GM23248 (cell line): ENCODE measurements around the gene PMFBP1. TPM values are rescaled to one million over a fixed set of nuclear protein-coding genes. Genes with fewer than 3 reads are reported as not detected.

Experiments used
- DNase-seq: peaks from one replicate; pipeline ENCODE4 v3.0.0-alpha.2; 2015
- H2AFZ ChIP-seq: fragments of 200-600 bp; sonication (generic); 2 replicates; pipeline ENCODE4 v1.6.1; 2016; ENCODE audit warnings: antibody characterized with exemption
- H3F3A ChIP-seq: fragments of 200-600 bp; sonication (generic); 2 replicates; pipeline ENCODE4 v1.6.1; 2016; ENCODE audit warnings: mild to moderate bottlenecking, antibody characterized with exemption, mixed run types; ENCODE audit not compliant: insufficient read depth
- H3K27ac ChIP-seq: fragments of 200-600 bp; sonication (generic); 2 replicates; pipeline ENCODE4 v1.5.1; 2016; ENCODE audit warnings: mild to moderate bottlenecking
- H3K27me3 ChIP-seq: fragments of 200-600 bp; sonication (generic); replicated peaks from 2 replicates; pipeline ENCODE4 v1.6.1; 2016; ENCODE audit warnings: mild to moderate bottlenecking; ENCODE audit not compliant: insufficient read depth
- H3K36me3 ChIP-seq: fragments of 200-600 bp; sonication (generic); 2 replicates; pipeline ENCODE4 v1.6.1; 2016; ENCODE audit warnings: low read depth, mild to moderate bottlenecking
- H3K4me1 ChIP-seq: fragments of 200-600 bp; sonication (generic); 2 replicates; pipeline ENCODE4 v1.6.1; 2016; ENCODE audit warnings: mild to moderate bottlenecking; ENCODE audit not compliant: insufficient read depth
- H3K4me2 ChIP-seq: fragments of 200-600 bp; sonication (generic); one replicate; pipeline ENCODE4 v1.6.1; 2016; ENCODE audit warnings: mild to moderate bottlenecking; ENCODE audit not compliant: unreplicated experiment
- H3K4me3 ChIP-seq: fragments of 200-600 bp; sonication (generic); 2 replicates; pipeline ENCODE4 v1.5.1; 2016; ENCODE audit warnings: mild to moderate bottlenecking
- H3K79me2 ChIP-seq: fragments of 200-600 bp; sonication (generic); 2 replicates; pipeline ENCODE4 v1.6.1; 2016; ENCODE audit warnings: mild to moderate bottlenecking; ENCODE audit not compliant: insufficient read depth
- H3K9ac ChIP-seq: fragments of 200-600 bp; sonication (generic); 2 replicates; pipeline ENCODE4 v1.6.1; 2016; ENCODE audit warnings: mild to moderate bottlenecking
- H3K9me2 ChIP-seq: fragments of 200-600 bp; sonication (generic); 2 replicates; pipeline ENCODE4 v1.6.1; 2016; ENCODE audit warnings: mixed run types, mild to moderate bottlenecking, moderate library complexity; ENCODE audit not compliant: insufficient read depth
- H3K9me3 ChIP-seq: fragments of 200-600 bp; sonication (generic); one replicate; pipeline ENCODE4 v1.6.1; 2017; ENCODE audit warnings: low read depth
- H4K20me1 ChIP-seq: fragments of 200-600 bp; sonication (generic); 2 replicates; pipeline ENCODE4 v1.6.0; 2016; ENCODE audit not compliant: insufficient read depth
- EZH2 ChIP-seq: fragments of 200-600 bp; sonication (generic); IDR thresholded peaks from 2 replicates; pipeline ENCODE4 v1.6.1; 2018; ENCODE audit warnings: antibody characterized with exemption, mild to moderate bottlenecking; ENCODE audit not compliant: insufficient read depth, poor library complexity, severe bottlenecking
- EZH2phosphoT487 ChIP-seq: fragments of 200-600 bp; sonication (generic); IDR thresholded peaks from 2 replicates; pipeline ENCODE4 v1.6.1; 2018; ENCODE audit warnings: antibody characterized with exemption, moderate library complexity, mild to moderate bottlenecking, low read depth; ENCODE audit not compliant: insufficient read depth
- WGBS, 2 experiments: methylation state at CpG; one replicate each; pipeline ENCODE4 v1.1.6; 2015 to 2017; ENCODE audit warnings: low lambda C conversion rate in 2 of 2, low coverage in 1 of 2; ENCODE audit errors: missing lambda C conversion rate in 2 of 2; 5-methylcytosine and 5-hydroxymethylcytosine counted together
- in situ Hi-C: fragments of 300-500 bp; cut with MboI; formaldehyde crosslinking; loops from 2 replicates; pipeline ENCODE4 v1.15.0; 2020
- polyA plus RNA-seq: library from polyadenylated mRNA; unstranded; fragments of >200 nt; fragmentation: Nextera tagmentation; extraction: Ambion mirVana; gene quantifications from 2 replicates; pipeline ENCODE4 v1.2.1, GENCODE V29; 2016
- total RNA-seq: library from RNA; depleted of rRNA; stranded (reverse); fragments of >200 nt; shearing (Covaris generic); gene quantifications from 2 replicates; pipeline ENCODE4 v1.2.3, GENCODE V29; 2014

Gene PMFBP1
- total and polyA plus RNA-seq, 2 experiments from 2014 or later, result not detected

GRCh38 chr16:72122308-72122707 lies 49.6 kb downstream of the PMFBP1 start:
- Histone ChIP-seq H3F3A (no peaks in the 10 kb centered on the region), H3K4me2 (no peak overlapping the region), H3K36me3 (no peaks in the 10 kb centered on the region), H4K20me1 (no peaks in the 10 kb centered on the region), H3K4me1 (no peaks in the 10 kb centered on the region), H3K9ac (no peak overlapping the region), H3K9me3 (no peaks in the 10 kb centered on the region), H3K79me2 (no peaks in the 10 kb centered on the region), H3K4me3 (no peak overlapping the region), H3K27me3 (no peaks in the 10 kb centered on the region), H2AFZ (no peak overlapping the region), H3K9me2 (no peaks in the 10 kb centered on the region), H3K27ac (no peak overlapping the region)
- TF ChIP-seq EZH2, result no peak
- TF ChIP-seq EZH2phosphoT487, result no peak
- in situ Hi-C loops, result loop anchor here (10.0 kb wide), 1 partner anchor 342 kb away; no protein-coding TSS in a partner anchor
- no peak for DNase-seq
- WGBS, 2 experiments, result 94 to 95% methylated on average over 2 of the region's 2 CpGs

- no peaks in the 10 kb centered on the region for H3K36me3 ChIP-seq
- TF ChIP-seq EZH2phosphoT487, result no peak
- TF ChIP-seq EZH2, result no peak
- no peaks in the 10 kb centered on the region for H3K79me2 ChIP-seq
- no peak overlapping the region for H3K4me2 ChIP-seq
- no peak overlapping the region for H2AFZ ChIP-seq
- H4K20me1 ChIP-seq, result no peaks in the 10 kb centered on the region
- H3K27me3 ChIP-seq, result no peaks in the 10 kb centered on the region
- 76 to 91% methylated on average over 5 of the region's 5 CpGs for WGBS, 2 experiments
- H3K9me3 ChIP-seq, result no peaks in the 10 kb centered on the region
- no peaks in the 10 kb centered on the region for H3K9me2 ChIP-seq
- no peak for DNase-seq
- no peak overlapping the region for H3K27ac ChIP-seq
- H3K4me3 ChIP-seq, result no peak overlapping the region
- H3K4me1 ChIP-seq, result no peaks in the 10 kb centered on the region
- no peak overlapping the region for H3K9ac ChIP-seq
- in situ Hi-C loops, result loop anchor here (10.0 kb wide), 1 partner anchor 345 kb away; no protein-coding TSS in a partner anchor
- no peaks in the 10 kb centered on the region for H3F3A ChIP-seq
These were observed 51.9 kb downstream of the PMFBP1 start for GRCh38 chr16:72120026-72120425.

- Histone ChIP-seq H3F3A (no peaks in the 10 kb centered on the region), H4K20me1 (no peaks in the 10 kb centered on the region), H3K4me1 (no peaks in the 10 kb centered on the region), H3K9me3 (no peaks in the 10 kb centered on the region), H3K9ac (no peak overlapping the region), H3K4me2 (no peak overlapping the region), H3K79me2 (no peaks in the 10 kb centered on the region), H3K27me3 (no peaks in the 10 kb centered on the region), H3K4me3 (no peak overlapping the region), H3K36me3 (peaks cover 14% of the 10 kb centered on the region), H3K27ac (no peak overlapping the region), H2AFZ (no peak overlapping the region), H3K9me2 (no peaks in the 10 kb centered on the region)
- TF ChIP-seq EZH2 (no peak), EZH2phosphoT487 (no peak)
- in situ Hi-C loops, result no loop called here
- no peak for DNase-seq
These were observed 58.4 kb downstream of the PMFBP1 start for GRCh38 chr16:72113616-72113945.

GRCh38 chr16:72112906-72113615 lies 58.9 kb downstream of the PMFBP1 start:
- no peaks in the 10 kb centered on the region for H3F3A ChIP-seq

More at GRCh38 chr16:72112906-72113615, 58.9 kb downstream of the PMFBP1 start:
- no peaks in the 10 kb centered on the region for H3K79me2 ChIP-seq
- no peaks in the 10 kb centered on the region for H4K20me1 ChIP-seq
- H3K4me2 ChIP-seq, result no peak overlapping the region
- in situ Hi-C loops, result no loop called here
- no peak overlapping the region for H3K9ac ChIP-seq
- H3K27ac ChIP-seq, result no peak overlapping the region
- TF ChIP-seq EZH2phosphoT487 (no peak), EZH2 (no peak)
- no peaks in the 10 kb centered on the region for H3K9me2 ChIP-seq
- no peak overlapping the region for H3K4me3 ChIP-seq
- no peak for DNase-seq
- H2AFZ ChIP-seq, result no peak overlapping the region
- no peaks in the 10 kb centered on the region for H3K4me1 ChIP-seq
- H3K9me3 ChIP-seq, result no peaks in the 10 kb centered on the region
- H3K27me3 ChIP-seq, result no peaks in the 10 kb centered on the region
- H3K36me3 ChIP-seq, result peaks cover 16% of the 10 kb centered on the region
- WGBS, 2 experiments, result 95 to 97% methylated on average over 7 of the region's 7 CpGs
